Caco-2 (cell line): ENCODE data around the gene TMEM41A. TPM values are rescaled to one million over a fixed set of nuclear protein-coding genes. Genes with fewer than 3 reads are reported as not detected.

Experiments used
- BruUV-seq: library from RNA; stranded (reverse); fragments of 400-500 nt; replicated peaks from 2 replicates; lab custom pipeline; 2021; lab: Mats Ljungman, UMichigan
- CTCF ChIA-PET: fragments of 300-600 bp; sonication (Branson Sonifier 250); formaldehyde crosslinking; loops from one replicate; lab custom pipeline; 2022; ENCODE audit warnings: antibody characterized with exemption; lab: Charles Lee
- POLR2A ChIA-PET: fragments of 300-600 bp; sonication (Branson Sonifier 250); formaldehyde crosslinking; loops from one replicate; lab custom pipeline; 2022; ENCODE audit warnings: antibody characterized with exemption; lab: Charles Lee
- DNase-seq, 2 experiments: peaks; one replicate each; pipeline versions ENCODE4 v3.0.0 to v3.0.0-alpha.2; 2020 to 2022
- H3K27me3 ChIP-seq: replicated peaks from 2 replicates; pipeline ENCODE4 v1.6.0; 2011; ENCODE audit warnings: low read length; ENCODE audit not compliant: control insufficient read depth, insufficient read depth
- H3K36me3 ChIP-seq: 2 replicates; pipeline ENCODE4 v1.5.1; 2011; ENCODE audit warnings: low read length; ENCODE audit not compliant: control insufficient read depth, insufficient read depth
- H3K4me1 ChIP-seq: fragments of 250-450 bp; sonication (Bioruptor Pico); 2 replicates; pipeline ENCODE4 v1.5.1; 2020; ENCODE audit warnings: mild to moderate bottlenecking
- H3K4me3 ChIP-seq: 2 replicates; pipeline ENCODE4 v1.5.1; 2011; ENCODE audit warnings: low read depth, mild to moderate bottlenecking, control low read depth, low read length
- H3K9me3 ChIP-seq: fragments of 250-450 bp; sonication (Bioruptor Pico); 2 replicates; pipeline ENCODE4 v1.5.1; 2020; ENCODE audit warnings: mild to moderate bottlenecking, moderate library complexity
- H3K27ac Mint-ChIP-seq: one replicate; pipeline ENCODE4 v1.8.0; 2022; ENCODE audit warnings: mixed read lengths; ENCODE audit not compliant: unreplicated experiment
- H3K27me3 Mint-ChIP-seq: one replicate; pipeline ENCODE4 v1.8.0; 2022; ENCODE audit warnings: mixed read lengths; ENCODE audit not compliant: insufficient read depth, unreplicated experiment
- H3K36me3 Mint-ChIP-seq: one replicate; pipeline ENCODE4 v1.8.0; 2022; ENCODE audit warnings: mild to moderate bottlenecking, mixed read lengths; ENCODE audit not compliant: insufficient read depth, unreplicated experiment
- H3K4me1 Mint-ChIP-seq: one replicate; pipeline ENCODE4 v1.8.0; 2022; ENCODE audit warnings: low read depth, mixed read lengths; ENCODE audit not compliant: unreplicated experiment
- H3K4me3 Mint-ChIP-seq: one replicate; pipeline ENCODE4 v1.8.0; 2022; ENCODE audit warnings: mild to moderate bottlenecking, moderate library complexity, mixed read lengths; ENCODE audit not compliant: unreplicated experiment
- H3K9me3 Mint-ChIP-seq: one replicate; pipeline ENCODE4 v1.8.0; 2022; ENCODE audit warnings: mixed read lengths; ENCODE audit not compliant: unreplicated experiment
- intact Hi-C: fragments of 100-400 bp; cut with micrococcal nuclease; formaldehyde crosslinking; loops from one replicate; pipeline ENCODE4 v1.10.0; 2022; ENCODE audit not compliant: unreplicated experiment
- total RNA-seq: library from RNA; stranded (reverse); gene quantifications from 2 replicates; pipeline ENCODE4 v1.2.3, GENCODE V29; 2022
- TF ChIP-seq, protein P1 (sequence below), 2 experiments: fragments of 200-600 bp in 1 of 2; IDR thresholded peaks; 1 replicate in 1 of 2; 2 replicates in 1 of 2; pipeline versions ENCODE4 v1.5.1 to v1.8.0; 2011 to 2022; ENCODE audit warnings: antibody characterized with exemption in 1 of 2, control low read depth in 1 of 2, inconsistent platforms in 1 of 2, low read depth in 1 of 2, low read length in 1 of 2, mild to moderate bottlenecking in 1 of 2, moderate library complexity in 1 of 2; ENCODE audit not compliant: insufficient read depth in 1 of 2, severe bottlenecking in 1 of 2, unreplicated experiment in 1 of 2

The TMEM41A gene
- total RNA-seq, 1 experiment from 2014 or later = 39.4 TPM

- Mint-ChIP-seq H3K27ac (peak overlapping the region; percentile 69), H3K27me3 (no peaks in the 10 kb centered on the region), H3K9me3 (no peaks in the 10 kb centered on the region), H3K4me1 (peaks cover 22% of the 10 kb centered on the region), H3K36me3 (peaks cover 58% of the 10 kb centered on the region), H3K4me3 (no peak overlapping the region)
- no peaks in the 10 kb centered on the region for H3K36me3 ChIP-seq
- BruUV-seq = no TSS peak
- CTCF ChIA-PET = no interaction called here
- intact Hi-C loops = no loop called here
- TF ChIP-seq, protein P1, sequence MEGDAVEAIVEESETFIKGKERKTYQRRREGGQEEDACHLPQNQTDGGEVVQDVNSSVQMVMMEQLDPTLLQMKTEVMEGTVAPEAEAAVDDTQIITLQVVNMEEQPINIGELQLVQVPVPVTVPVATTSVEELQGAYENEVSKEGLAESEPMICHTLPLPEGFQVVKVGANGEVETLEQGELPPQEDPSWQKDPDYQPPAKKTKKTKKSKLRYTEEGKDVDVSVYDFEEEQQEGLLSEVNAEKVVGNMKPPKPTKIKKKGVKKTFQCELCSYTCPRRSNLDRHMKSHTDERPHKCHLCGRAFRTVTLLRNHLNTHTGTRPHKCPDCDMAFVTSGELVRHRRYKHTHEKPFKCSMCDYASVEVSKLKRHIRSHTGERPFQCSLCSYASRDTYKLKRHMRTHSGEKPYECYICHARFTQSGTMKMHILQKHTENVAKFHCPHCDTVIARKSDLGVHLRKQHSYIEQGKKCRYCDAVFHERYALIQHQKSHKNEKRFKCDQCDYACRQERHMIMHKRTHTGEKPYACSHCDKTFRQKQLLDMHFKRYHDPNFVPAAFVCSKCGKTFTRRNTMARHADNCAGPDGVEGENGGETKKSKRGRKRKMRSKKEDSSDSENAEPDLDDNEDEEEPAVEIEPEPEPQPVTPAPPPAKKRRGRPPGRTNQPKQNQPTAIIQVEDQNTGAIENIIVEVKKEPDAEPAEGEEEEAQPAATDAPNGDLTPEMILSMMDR (IDR thresholded peaks at IDR 0.05; ENCODE audit: insufficient read depth in 1 of 2, low read depth in 1 of 2, low read length in 1 of 2, severe bottlenecking in 1 of 2, unreplicated experiment in 1 of 2) = no peak
- no peaks in the 10 kb centered on the region for H3K9me3 ChIP-seq
- H3K27me3 ChIP-seq = no peaks in the 10 kb centered on the region
- POLR2A ChIA-PET = interaction anchor here (0.6 to 1.2 kb wide), 2 partner anchors 11 to 97 kb away, joined by 3 to 6 read pairs; partner anchors contain the start of genes SENP2 and TMEM41A
- no peak overlapping the region for H3K4me3 ChIP-seq
- peaks cover 23% of the 10 kb centered on the region for H3K4me1 ChIP-seq
- DNase-seq = no peak
Observed at GRCh38 chr3:185488465-185488864, 10.4 kb downstream of the TMEM41A start.

GRCh38 chr3:185486394-185486793 lies 12.4 kb downstream of the TMEM41A start:
- TF ChIP-seq, protein P1 (IDR thresholded peaks at IDR 0.05; ENCODE audit: insufficient read depth in 1 of 2, low read depth in 1 of 2, low read length in 1 of 2, severe bottlenecking in 1 of 2, unreplicated experiment in 1 of 2) = no peak
- intact Hi-C loops = no loop called here
- no peak for DNase-seq
- H3K4me1 ChIP-seq = peaks cover 23% of the 10 kb centered on the region
- CTCF ChIA-PET = no interaction called here
- POLR2A ChIA-PET = no interaction called here
- H3K27me3 Mint-ChIP-seq = no peaks in the 10 kb centered on the region
- peaks cover 42% of the 10 kb centered on the region for H3K36me3 Mint-ChIP-seq
- no peak overlapping the region for H3K27ac Mint-ChIP-seq
- H3K4me1 Mint-ChIP-seq = peaks cover 22% of the 10 kb centered on the region
- H3K4me3 ChIP-seq = no peak overlapping the region
- H3K4me3 Mint-ChIP-seq = no peak overlapping the region
- no peaks in the 10 kb centered on the region for H3K9me3 ChIP-seq
- no peaks in the 10 kb centered on the region for H3K27me3 ChIP-seq
- no peaks in the 10 kb centered on the region; the same call in 1 of the 2 replicates for H3K36me3 ChIP-seq
- no TSS peak for BruUV-seq
- no peaks in the 10 kb centered on the region for H3K9me3 Mint-ChIP-seq

DNA sequence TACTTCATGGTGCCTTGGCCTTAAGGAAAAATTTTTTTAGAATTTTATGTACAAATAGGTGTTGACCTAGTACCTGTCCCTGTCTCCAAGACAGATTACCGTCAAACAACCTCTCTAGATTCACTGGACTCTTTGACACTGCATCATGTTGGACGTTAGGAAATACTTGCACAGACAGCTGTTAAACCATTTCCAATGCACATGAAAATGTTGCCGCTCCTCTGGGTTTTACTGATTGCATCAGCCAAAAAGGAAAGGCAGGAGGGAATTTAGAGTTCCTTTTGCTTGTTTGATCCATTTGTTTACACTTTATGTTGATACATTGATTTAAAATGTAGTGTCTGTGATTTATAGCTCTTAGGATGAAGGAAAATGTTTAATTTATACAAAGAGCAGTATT lies 14.5 kb downstream of the TMEM41A start:
- POLR2A ChIA-PET = no interaction called here

More for the DNA sequence above, 14.5 kb downstream of the TMEM41A start:
- peaks cover 26% of the 10 kb centered on the region for H3K36me3 Mint-ChIP-seq
- H3K27ac Mint-ChIP-seq = no peak overlapping the region
- no peak overlapping the region for H3K4me3 Mint-ChIP-seq
- no TSS peak for BruUV-seq
- peaks cover 14% of the 10 kb centered on the region for H3K4me1 Mint-ChIP-seq
- no peaks in the 10 kb centered on the region; the same call in 1 of the 2 replicates for H3K36me3 ChIP-seq
- no peaks in the 10 kb centered on the region for H3K27me3 ChIP-seq
- H3K9me3 Mint-ChIP-seq = no peaks in the 10 kb centered on the region
- TF ChIP-seq, protein P1 (IDR thresholded peaks at IDR 0.05; ENCODE audit: insufficient read depth in 1 of 2, low read depth in 1 of 2, low read length in 1 of 2, severe bottlenecking in 1 of 2, unreplicated experiment in 1 of 2) = no peak
- no peaks in the 10 kb centered on the region for H3K27me3 Mint-ChIP-seq
- H3K9me3 ChIP-seq = no peaks in the 10 kb centered on the region
- DNase-seq = no peak
- H3K4me1 ChIP-seq = peaks cover 10% of the 10 kb centered on the region
- CTCF ChIA-PET = no interaction called here
- H3K4me3 ChIP-seq = no peak overlapping the region
- intact Hi-C loops = no loop called here
